ENCODE data around the gene LRRC23.

- TF ChIP-seq, protein P1, sequence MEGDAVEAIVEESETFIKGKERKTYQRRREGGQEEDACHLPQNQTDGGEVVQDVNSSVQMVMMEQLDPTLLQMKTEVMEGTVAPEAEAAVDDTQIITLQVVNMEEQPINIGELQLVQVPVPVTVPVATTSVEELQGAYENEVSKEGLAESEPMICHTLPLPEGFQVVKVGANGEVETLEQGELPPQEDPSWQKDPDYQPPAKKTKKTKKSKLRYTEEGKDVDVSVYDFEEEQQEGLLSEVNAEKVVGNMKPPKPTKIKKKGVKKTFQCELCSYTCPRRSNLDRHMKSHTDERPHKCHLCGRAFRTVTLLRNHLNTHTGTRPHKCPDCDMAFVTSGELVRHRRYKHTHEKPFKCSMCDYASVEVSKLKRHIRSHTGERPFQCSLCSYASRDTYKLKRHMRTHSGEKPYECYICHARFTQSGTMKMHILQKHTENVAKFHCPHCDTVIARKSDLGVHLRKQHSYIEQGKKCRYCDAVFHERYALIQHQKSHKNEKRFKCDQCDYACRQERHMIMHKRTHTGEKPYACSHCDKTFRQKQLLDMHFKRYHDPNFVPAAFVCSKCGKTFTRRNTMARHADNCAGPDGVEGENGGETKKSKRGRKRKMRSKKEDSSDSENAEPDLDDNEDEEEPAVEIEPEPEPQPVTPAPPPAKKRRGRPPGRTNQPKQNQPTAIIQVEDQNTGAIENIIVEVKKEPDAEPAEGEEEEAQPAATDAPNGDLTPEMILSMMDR (IDR thresholded peaks at IDR 0.05; ENCODE audit: low read length), result peak; percentile 97
- TF ChIP-seq EZH2 (IDR thresholded peaks at IDR 0.05; ENCODE audit: borderline replicate concordance, low read length), result no peak
Observed at GRCh38 chr12:6944381-6945186, 40.0 kb downstream of the LRRC23 start.
